Measurements from ENCODE around the gene OR10D3. TPM values are rescaled to one million over a fixed set of nuclear protein-coding genes. Genes with fewer than 3 reads are reported as not detected.

The OR10D3 gene
- polyA plus RNA-seq, 1 of the 3 experiments (the other 2 are of a cell fraction), result not detected

DNA sequence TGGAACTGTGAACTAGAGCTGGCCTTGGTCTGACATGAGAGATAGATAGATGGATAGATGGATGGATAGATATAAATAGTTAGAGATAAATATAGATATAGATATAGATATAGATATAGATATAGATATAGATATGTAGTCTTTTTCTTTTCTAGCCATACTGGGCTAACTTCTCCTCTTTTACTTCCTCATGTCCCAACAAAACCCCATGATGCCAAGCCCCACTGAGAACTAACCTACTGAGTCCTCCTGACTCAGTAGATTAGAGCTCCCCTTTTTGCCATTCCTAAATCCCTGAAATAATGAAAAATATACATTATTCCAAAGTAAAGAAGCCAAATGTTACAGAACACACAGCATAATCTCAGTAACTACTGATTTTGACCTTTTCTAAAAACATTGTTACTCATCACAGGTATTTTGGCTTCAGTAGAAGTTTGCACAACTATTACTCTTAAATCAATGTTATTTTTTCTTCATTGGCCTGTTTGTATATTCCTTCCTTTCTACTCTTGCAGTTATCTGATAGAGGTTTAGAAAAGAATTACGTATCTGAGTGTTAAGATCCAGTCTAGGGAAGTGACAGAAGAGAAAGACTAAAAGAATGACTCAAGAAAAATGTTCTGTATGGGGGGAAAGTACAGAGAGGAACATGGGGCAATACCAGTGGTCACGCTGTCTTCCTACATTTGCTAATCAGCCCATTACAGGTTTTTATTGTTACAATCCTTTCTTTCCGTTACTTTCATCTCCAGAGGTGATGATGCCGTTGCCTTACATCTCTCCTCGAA, 6.0 kb upstream of the OR10D3 start:
- WGBS (ENCODE audit: low lambda C conversion rate), result 29% methylated on average over 5 of the region's 5 CpGs
- no peak overlapping the region for H3K4me3 ChIP-seq (ENCODE audit: low read depth in 2 of 2, low read length in 1 of 2)
- H3K9me3 ChIP-seq, result no peaks in the 10 kb centered on the region
- DNase-seq, result no peak
- no peak overlapping the region for H2AFZ ChIP-seq (ENCODE audit: low read depth)
- POLR2A ChIA-PET, result no interaction called here
- no peaks in the 10 kb centered on the region for H3K36me3 ChIP-seq (replicated peaks in 1 of 2; ENCODE audit: control insufficient read depth in 1 of 2, insufficient read depth in 2 of 2, low read length in 1 of 2)
- H3K27ac ChIP-seq (ENCODE audit: low read depth in 2 of 2, low read length in 1 of 2), result no peak overlapping the region
- no peaks in the 10 kb centered on the region for H4K20me1 ChIP-seq (ENCODE audit: insufficient read depth)
- no peaks in the 10 kb centered on the region for H3K27me3 ChIP-seq (ENCODE audit: insufficient read depth)
- CTCF ChIA-PET, result interaction anchor here (0.8 to 1.4 kb wide), 5 partner anchors 9 to 106 kb away, joined by 3 read pairs; no protein-coding TSS in a partner anchor
- no peaks in the 10 kb centered on the region for H3K79me2 ChIP-seq (ENCODE audit: insufficient read depth)
- no peak for TF ChIP-seq RFX5 (IDR thresholded peaks at IDR 0.05; ENCODE audit: low read length)
- no peak for TF ChIP-seq NFIC (IDR thresholded peaks at IDR 0.05; ENCODE audit: borderline replicate concordance)
- TF ChIP-seq FOXM1 (IDR thresholded peaks at IDR 0.05; ENCODE audit: low read depth), result no peak
- no peak for TF ChIP-seq NRF1 (IDR thresholded peaks at IDR 0.05; ENCODE audit: low read depth, low read length)
- no peak for TF ChIP-seq FOSL2 (IDR thresholded peaks at IDR 0.05; ENCODE audit: borderline replicate concordance, low read depth)
- no peak for TF ChIP-seq POLR2AphosphoS5 (IDR thresholded peaks at IDR 0.05; ENCODE audit: low read depth, low read length)
- no peak for TF ChIP-seq FOXJ3 (CRISPR knock-in tag; IDR thresholded peaks at IDR 0.05)
- no peak for TF ChIP-seq CTCF (IDR thresholded peaks at IDR 0.05)
- no peak for TF ChIP-seq CHD2 (IDR thresholded peaks at IDR 0.05; ENCODE audit: low read length, partially characterized antibody)
- no peak for TF ChIP-seq ELF1 (IDR thresholded peaks at IDR 0.05)
- TF ChIP-seq TEAD4 (IDR thresholded peaks at IDR 0.05; ENCODE audit: borderline replicate concordance, insufficient read depth), result no peak
- TF ChIP-seq, protein P1, sequence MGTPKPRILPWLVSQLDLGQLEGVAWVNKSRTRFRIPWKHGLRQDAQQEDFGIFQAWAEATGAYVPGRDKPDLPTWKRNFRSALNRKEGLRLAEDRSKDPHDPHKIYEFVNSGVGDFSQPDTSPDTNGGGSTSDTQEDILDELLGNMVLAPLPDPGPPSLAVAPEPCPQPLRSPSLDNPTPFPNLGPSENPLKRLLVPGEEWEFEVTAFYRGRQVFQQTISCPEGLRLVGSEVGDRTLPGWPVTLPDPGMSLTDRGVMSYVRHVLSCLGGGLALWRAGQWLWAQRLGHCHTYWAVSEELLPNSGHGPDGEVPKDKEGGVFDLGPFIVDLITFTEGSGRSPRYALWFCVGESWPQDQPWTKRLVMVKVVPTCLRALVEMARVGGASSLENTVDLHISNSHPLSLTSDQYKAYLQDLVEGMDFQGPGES (IDR thresholded peaks at IDR 0.05; ENCODE audit: low read depth, low read length), result no peak
- TF ChIP-seq GATA2 (CRISPR knock-in tag; IDR thresholded peaks at IDR 0.05), result no peak
- no peak for TF ChIP-seq PBX3 (IDR thresholded peaks at IDR 0.05)
- TF ChIP-seq, protein P2, sequence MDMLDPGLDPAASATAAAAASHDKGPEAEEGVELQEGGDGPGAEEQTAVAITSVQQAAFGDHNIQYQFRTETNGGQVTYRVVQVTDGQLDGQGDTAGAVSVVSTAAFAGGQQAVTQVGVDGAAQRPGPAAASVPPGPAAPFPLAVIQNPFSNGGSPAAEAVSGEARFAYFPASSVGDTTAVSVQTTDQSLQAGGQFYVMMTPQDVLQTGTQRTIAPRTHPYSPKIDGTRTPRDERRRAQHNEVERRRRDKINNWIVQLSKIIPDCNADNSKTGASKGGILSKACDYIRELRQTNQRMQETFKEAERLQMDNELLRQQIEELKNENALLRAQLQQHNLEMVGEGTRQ (IDR thresholded peaks at IDR 0.05; ENCODE audit: borderline replicate concordance, low read depth, low read length), result no peak
- no peak for TF ChIP-seq TAF1 (IDR thresholded peaks at IDR 0.05; ENCODE audit: borderline replicate concordance, low read depth, low read length)
- no peak overlapping the region for H3K9ac ChIP-seq
- H3K4me2 ChIP-seq, result no peak overlapping the region
- H3K4me1 ChIP-seq (ENCODE audit: control insufficient read depth in 1 of 2, insufficient read depth in 2 of 2, low read depth in 1 of 2, low read length in 1 of 2), result no peaks in the 10 kb centered on the region
- H3K9me2 ChIP-seq, result no peaks in the 10 kb centered on the region
- H3F3A ChIP-seq (replicated peaks; ENCODE audit: insufficient read depth), result no peaks in the 10 kb centered on the region

Measured in SK-N-SH (cell line).